Esophagus squamous epithelium (tissue), 5 donors: ENCODE data around the gene OR13C5. TPM values are rescaled to one million over a fixed set of nuclear protein-coding genes. Genes with fewer than 3 reads are reported as not detected.

ENCODE experiments used
- DNase-seq: peaks from one replicate; lab custom pipeline; 2025; lab: John Stamatoyannopoulos, UW
- H3K27ac ChIP-seq, 4 donors: fragments of 200-600 bp; sonication (generic); one replicate each; pipeline ENCODE4 v1.5.1; 2016 to 2019; ENCODE audit warnings: mild to moderate bottlenecking in 1 of 4
- H3K27me3 ChIP-seq, 4 donors: fragments of 200-600 bp; sonication (generic); 1 replicate in 3 of 4; 2 replicates in 1 of 4; pipeline versions ENCODE4 v1.5.1 to v1.6.0; 2017 to 2021; ENCODE audit warnings: antibody characterized with exemption in 1 of 4
- H3K36me3 ChIP-seq, 3 donors: fragments of 200-600 bp; sonication (generic); one replicate each; pipeline ENCODE4 v1.5.1; 2016 to 2019
- H3K4me1 ChIP-seq, 3 donors: fragments of 200-600 bp; sonication (generic); one replicate each; pipeline ENCODE4 v1.5.1; 2017 to 2019
- H3K4me3 ChIP-seq, 4 donors: fragments of 200-600 bp; sonication (generic); 1 replicate in 3 of 4; 2 replicates in 1 of 4; pipeline ENCODE4 v1.5.1; 2016 to 2019; ENCODE audit warnings: mild to moderate bottlenecking in 2 of 4, moderate library complexity in 1 of 4
- H3K9me3 ChIP-seq, 3 donors: fragments of 200-600 bp; sonication (generic); one replicate each; pipeline ENCODE4 v1.5.1; 2016 to 2019
- CTCF ChIP-seq, 6 experiments: fragments of 450-650 bp in 4 of 6; fragments of 200-600 bp in 2 of 6; sonication (generic) in 2 of 6; IDR thresholded peaks; one replicate each; pipeline ENCODE4 v1.5.1; 2016 to 2019; ENCODE audit warnings: antibody characterized with exemption in 6 of 6, mild to moderate bottlenecking in 4 of 6, moderate library complexity in 4 of 6
- POLR2A ChIP-seq, 4 donors: fragments of 450-650 bp; IDR thresholded peaks; one replicate each; pipeline ENCODE4 v1.6.1; 2017; ENCODE audit warnings: antibody characterized with exemption in 4 of 4, mild to moderate bottlenecking in 4 of 4, moderate library complexity in 3 of 4
- whole genome bisulfite sequencing, 2 donors: methylation state at CpG; one replicate each; pipeline ENCODE4 v1.1.5; 2018; 5-methylcytosine and 5-hydroxymethylcytosine counted together
- intact Hi-C: fragments of 100-400 bp; cut with DNase I; formaldehyde crosslinking; loops from one replicate; pipeline ENCODE4 v1.15.0; 2022
- total RNA-seq, 4 donors: library from RNA; depleted of rRNA; stranded (reverse); fragments of >200 nt; gene quantifications; one replicate each; pipeline ENCODE4 v1.1.0, GENCODE V29; 2016
- donor health status: DM: yes; HTN: yes; CAD: no.

OR13C5 gene
- total RNA-seq, 4 donors from 2014 or later = not detected

- Histone ChIP-seq H3K4me3 (no peak overlapping the region), H3K4me1 (no peaks in the 10 kb centered on the region), H3K9me3 (peaks cover 0 to 6% (median 0%) of the 10 kb centered on the region in 3 donors), H3K27me3 (no peaks in the 10 kb centered on the region), H3K27ac (no peak overlapping the region), H3K36me3 (no peaks in the 10 kb centered on the region)
- intact Hi-C loops = no loop called here
- no peak for DNase-seq
- WGBS, 2 donors = 10 to 15% methylated on average over 1 of the region's 1 CpG
- TF ChIP-seq CTCF (IDR thresholded peaks at IDR 0.05) (no peak), POLR2A (IDR thresholded peaks at IDR 0.05) (no peak)
These were observed 46.0 kb downstream of the OR13C5 start for GRCh38 chr9:104553261-104553660.

Other genes with a start within 250 kb of the OR13C5 start
- not detected for gene OR13F1, start 95.2 kb downstream of the OR13C5 start, total RNA-seq
- not detected for gene OR13C4, start 72.2 kb downstream of the OR13C5 start, total RNA-seq
- gene OR13C3, start 62.6 kb downstream of the OR13C5 start, total RNA-seq = not detected
- not detected for gene OR13C8, start 30.2 kb downstream of the OR13C5 start, total RNA-seq
- gene OR13C2, start 6.2 kb upstream of the OR13C5 start, total RNA-seq = not detected
- not detected for gene OR13C9, start 18.8 kb upstream of the OR13C5 start, total RNA-seq
- gene OR13D1, start 95.1 kb upstream of the OR13C5 start, total RNA-seq = not detected
- 10 to 100 TPM; 20.1 to 34.2 (median 30.2) TPM for gene NIPSNAP3A, start 148.3 kb upstream of the OR13C5 start, total RNA-seq
- 1 to 10 TPM in 1 of 4 donors, under 1 TPM in 1, not detected in 2; 0.13 to 2.7 TPM for gene NIPSNAP3B, start 164.7 kb upstream of the OR13C5 start, total RNA-seq